ENCODE measurements around the gene PCSK5.

PCSK5 gene

DNA sequence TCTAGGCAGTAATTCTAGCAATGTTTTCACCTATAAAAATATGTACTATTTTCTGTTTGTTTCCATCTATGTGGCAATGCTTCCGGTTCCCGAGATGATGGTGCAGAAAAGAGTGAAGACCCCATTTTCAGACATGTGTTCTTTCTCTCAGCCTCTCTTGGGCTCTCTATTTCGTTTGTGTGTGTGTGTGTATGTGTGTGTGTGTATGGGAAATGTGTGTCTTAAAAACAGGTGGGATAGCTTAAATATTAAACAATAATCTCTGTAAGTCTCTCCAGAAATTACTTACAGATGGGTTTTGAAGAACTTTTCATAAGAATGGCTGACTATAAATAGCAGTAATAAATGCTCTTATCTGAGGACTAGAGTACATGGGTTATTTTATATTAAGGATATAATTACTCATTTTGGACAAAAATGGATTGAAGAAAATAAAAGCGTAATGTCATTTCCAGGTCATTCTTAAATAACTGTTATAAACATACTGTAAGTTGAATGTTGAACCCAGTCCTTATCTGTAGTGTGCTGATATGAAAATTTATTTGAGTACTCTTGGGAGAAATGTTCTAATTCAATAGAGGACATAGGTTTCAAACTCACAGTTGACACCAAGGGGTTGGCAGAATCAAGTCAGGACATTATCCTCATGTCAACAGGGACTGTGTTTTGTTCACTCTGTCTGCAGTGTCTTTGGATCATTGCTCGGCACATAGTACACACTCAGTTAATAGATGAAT is 31.1 kb downstream of the PCSK5 start:
- DNase-seq (ENCODE audit: low read depth) = no peak

DNA sequence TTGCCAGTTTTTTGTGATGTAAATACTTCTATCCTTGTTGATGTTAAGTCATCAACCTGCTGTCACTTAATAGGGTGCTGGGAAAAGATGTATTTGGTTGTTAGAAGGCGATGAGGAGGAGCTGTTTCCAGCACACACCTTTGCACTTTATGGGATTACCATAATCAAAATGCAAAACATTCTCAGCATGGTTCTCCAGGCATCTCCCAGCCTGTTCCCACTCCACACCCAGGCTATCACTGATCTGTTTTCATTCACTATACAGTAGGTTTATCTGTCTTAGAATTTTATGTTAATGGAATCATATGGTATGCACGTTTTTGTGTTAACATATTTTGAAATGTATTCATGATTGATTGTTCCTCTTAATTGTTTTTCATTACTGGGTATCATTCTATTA is 35.9 kb downstream of the PCSK5 start:
- DNase-seq (ENCODE audit: low read depth) = no peak

DNA sequence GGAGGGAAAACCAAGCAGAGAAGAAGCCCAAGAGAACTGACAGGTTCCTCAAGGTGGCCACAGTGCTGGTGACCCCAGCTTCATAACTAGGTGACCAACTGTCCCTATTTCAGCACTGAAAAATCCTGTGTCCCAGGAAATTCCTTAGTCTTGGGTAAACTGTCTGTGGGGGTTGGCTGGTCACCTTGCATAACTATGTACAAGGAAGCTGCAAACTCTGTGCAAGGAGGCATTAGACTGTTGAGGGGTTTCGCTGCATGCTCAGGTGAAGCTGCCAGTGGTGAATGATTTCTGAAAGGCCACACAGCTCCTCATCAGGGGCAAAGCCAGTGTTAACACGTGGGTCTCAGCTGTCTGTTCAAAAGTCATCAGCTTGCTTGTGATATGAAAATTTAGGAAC is 36.9 kb downstream of the PCSK5 start:
- no peak for DNase-seq (ENCODE audit: low read depth)

DNA sequence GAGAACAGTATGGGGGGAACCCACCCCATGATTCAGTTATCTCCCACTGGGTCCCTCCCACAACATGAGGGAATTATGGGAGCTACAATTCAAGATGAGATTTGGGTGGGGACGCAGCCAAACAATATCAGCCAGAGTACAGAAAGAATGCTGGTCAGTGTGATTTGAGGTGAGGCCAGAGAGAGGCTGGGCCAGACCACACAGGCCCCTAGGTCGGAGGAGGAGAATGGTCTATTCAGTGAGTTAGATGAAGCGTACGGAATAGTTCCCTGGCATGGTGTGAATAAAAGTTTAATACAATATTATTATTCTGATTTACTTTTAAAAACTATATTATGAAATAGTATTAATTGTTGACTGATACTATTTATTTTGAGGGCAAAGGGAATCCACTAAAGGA is 39.7 kb downstream of the PCSK5 start:
- DNase-seq (ENCODE audit: low read depth) = no peak

DNA sequence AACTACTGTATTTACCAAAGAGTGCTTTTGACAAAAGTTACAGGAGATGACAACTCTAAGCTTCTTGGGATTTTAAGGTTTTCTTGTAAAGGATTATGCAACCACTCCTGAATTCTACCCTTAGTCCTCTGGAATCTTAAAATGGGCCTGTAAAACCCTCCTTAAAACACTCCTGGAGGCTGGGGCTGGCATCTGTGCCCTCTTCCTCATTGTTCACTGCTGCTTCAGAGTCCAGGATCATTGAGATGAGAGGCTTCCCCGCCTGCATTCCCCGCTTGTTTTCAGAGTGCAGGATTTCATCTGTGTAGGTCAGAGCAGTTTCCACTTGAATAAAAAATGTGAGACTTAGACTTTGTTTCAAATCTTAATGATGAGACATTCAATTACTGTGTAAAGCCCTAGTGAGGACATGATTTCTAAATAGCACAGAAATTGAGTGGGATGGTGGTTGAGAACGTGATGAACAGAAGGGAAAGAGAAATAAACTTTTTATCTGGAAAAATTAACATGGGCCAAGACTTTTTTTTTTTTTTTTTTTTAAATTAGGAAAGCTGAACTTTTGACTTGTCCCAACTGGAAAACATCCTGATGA is 40.4 kb downstream of the PCSK5 start:
- no peak for DNase-seq (ENCODE audit: low read depth)

DNA sequence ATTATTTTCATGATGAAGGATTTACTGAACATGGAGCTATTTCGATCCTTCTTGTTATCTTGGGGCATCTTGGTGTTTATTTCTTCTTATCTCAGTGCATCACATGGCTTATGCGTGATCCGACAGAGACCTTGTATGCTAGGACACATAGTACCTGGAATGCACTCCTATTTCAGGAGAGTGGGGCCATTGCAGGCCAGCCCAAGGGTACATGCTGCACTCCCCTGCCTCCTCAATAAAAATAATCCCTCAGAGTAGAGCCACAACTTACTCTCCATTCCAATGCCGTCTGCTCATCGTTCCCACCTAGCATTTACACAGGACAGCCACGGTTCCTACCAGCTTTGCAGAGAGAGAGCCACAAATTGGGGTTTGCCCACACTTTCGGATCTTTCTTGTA is 43.5 kb downstream of the PCSK5 start:
- DNase-seq (ENCODE audit: low read depth) = no peak

DNA sequence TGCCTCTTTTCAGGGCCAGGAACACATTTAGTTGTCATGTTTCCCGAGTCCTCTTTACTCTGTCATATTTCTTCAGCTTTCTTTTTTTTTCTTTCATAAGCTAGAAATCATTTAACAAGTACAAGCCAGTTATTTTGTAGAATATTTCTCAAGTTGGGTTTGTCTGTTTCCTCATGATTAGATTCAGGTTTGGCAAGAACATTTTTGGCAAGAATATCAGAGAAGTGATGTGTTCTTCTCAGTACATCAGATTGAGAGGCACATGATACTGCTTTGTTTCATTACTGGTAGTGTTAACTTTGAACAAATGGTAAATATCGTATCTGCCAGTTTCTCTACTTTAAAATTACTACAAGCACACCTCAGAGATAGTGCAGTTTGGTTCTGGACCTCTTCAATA is 45.1 kb downstream of the PCSK5 start:
- DNase-seq (ENCODE audit: low read depth) = no peak

DNA sequence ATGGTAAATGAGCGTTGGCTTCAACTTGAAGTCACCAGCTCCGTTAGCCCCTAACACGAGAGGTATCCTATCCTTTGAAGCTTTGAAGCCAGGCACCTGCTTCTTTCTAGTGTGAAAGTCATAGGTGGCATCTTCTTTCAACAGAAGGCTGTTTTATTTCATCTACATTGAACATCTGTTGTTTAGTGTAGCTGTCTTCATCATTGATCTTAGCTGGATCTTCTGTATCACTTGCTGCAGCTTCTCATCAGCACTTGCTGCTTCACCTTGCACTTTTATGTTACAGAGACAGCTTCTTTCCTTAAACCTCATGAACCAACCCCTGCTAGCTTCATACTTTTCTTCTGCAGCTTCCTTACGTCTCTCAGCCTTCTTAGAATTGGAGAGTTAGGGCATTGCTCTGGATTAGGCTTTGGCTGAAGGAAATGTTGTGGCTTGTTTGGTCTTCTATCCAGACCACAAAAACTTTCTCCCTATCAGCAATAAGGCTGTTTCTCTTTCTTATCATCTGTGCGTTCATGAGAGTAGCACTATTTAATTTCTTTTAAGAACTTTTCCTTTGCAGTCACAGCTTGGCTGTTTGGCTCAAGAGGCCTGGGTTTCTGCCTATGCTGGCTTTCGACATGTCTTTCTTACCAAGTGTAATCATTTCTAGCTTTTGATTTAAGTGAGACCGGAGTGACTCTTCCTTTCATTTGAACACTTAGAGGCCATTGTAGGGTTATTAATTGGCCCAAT is 47.2 kb downstream of the PCSK5 start:
- DNase-seq (ENCODE audit: low read depth) = no peak

DNA sequence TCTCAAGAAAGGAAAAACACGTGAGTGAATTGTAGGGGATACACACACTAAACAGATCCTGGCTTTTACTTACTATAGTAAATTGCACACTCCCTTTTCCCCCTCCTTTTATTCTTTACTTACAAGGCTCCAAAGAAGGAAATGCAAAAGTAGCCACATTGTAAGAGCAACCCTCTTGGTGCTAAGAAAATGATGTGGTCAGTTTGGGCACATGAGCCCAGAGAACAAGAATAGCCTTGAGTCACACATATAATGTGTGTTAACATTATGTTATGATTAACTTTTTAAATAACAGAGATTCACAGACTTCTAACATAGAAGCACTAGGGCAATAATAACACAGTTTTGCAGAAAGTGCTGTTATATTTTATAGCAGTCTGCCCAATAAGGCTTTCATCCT is 48.5 kb downstream of the PCSK5 start:
- DNase-seq (ENCODE audit: low read depth) = no peak

DNA sequence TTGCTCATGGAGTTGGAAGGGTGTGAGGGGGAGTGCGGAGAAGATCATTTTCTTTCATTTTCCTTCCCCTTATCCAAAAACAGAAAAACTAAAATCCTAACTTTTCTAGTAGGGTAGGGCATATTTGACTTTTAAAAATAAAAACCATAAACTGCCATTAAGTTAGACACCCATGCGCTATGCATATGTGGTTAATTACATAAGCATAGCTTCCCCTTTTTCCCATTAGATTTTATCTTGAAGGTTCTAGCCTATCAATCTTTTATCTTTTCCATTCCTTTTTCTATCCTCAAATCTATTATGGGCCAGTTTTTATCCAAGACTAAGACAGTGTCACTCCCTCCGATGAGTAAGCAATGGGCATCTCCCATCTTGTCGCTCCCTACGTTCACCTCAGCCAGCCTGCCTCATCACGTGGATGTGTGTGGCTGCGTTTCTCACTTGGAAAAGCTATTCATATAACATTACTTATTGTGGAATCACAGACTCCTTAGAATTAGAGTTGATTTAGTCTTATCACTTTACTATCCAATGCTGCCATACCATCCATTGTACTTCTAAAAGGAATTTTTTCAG is 49.2 kb downstream of the PCSK5 start:
- DNase-seq (ENCODE audit: low read depth) = no peak

DNA sequence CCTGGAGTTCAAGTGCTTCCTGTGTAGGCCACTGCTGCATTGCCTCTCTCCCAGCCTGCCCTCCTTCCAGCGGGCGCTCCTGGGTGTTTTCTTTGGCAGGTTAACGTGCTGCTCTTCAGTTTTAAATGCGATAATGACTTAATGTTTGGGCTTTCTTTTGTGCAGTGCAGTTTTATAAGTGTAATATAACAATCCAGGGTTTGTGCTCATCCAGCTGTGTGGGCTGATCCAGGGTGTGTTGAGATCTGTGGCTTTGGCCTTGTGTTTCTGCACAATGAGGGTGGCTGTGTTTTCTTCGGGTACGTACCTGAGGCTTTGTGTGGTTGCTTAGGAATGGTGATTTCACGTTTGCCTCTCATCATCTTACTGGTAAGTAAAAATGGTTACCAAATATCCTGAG is 50.6 kb downstream of the PCSK5 start:
- DNase-seq (ENCODE audit: low read depth) = no peak

DNA sequence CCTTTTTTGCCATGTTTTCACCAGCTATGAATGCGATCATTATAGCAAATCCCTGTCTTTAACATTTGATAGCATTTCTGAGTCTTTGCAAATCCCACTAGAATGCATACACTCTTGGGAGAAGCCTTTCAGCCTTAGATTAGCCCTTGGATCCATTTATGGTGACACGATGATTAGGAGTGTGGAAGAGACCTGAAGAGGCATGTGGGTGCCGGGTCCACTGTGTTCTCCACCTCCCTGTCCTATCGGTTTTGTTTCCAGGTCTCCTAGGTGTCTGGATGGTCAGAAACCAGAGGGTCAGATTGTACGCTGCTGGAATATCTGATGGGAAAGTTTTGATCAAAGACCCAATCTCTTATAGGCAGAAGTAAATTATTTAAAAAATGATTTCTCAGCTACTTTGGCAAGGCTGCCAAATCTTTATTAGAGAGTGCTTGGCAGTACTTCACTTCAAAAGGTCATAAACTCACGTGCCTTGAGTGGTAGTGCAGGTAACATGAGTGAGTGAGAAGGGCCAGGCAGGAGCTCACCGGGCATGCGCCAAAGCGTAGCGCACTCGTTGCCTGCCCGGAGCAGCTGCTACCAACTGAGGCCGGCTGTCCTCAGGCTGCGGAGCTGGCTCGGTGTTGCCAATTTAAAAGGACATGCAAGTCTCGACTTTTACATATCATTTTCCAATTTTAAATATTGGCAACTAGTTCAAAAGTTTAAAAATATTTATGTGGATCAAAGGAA is 51.3 kb downstream of the PCSK5 start:
- no peak for DNase-seq (ENCODE audit: low read depth)

DNA sequence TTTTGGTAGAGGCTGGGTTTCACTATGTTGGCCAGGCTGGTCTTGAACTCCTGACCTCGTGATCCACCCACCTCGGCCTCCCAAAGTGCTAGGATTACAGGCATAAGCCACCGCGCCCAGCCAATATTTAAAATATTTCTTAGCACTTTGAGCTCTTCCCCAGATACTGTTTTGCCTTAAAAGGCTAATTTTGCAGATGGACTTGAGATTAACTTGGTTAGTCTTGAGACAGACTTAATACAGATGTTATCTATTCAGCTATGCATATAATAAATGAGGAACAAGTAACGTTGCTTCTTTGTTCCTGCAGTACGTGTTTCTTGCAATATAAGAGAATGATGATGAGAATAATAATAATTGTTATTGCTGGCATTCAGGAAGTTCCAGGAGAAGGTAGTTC is 56.3 kb downstream of the PCSK5 start:
- DNase-seq (ENCODE audit: low read depth) = no peak

DNA sequence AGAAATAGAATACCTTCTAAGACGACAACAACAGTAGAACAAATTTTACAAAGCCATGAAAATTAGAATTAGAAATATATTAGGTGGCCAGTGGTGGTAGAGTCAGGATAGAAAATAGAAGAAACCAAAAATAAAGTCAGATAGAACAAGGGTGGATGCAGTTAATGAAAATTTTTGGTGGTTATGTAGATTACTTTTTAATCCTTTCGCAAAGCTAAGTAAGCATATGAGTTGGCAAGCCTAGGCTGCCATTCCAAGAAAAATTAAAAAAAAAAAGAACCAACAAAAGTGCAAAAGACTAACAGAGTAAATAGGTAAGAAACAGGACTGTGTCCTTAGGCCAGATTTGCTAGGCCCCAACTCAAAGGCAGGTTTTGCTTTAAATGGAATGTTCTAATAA is 56.8 kb downstream of the PCSK5 start:
- no peak for DNase-seq (ENCODE audit: low read depth)

DNA sequence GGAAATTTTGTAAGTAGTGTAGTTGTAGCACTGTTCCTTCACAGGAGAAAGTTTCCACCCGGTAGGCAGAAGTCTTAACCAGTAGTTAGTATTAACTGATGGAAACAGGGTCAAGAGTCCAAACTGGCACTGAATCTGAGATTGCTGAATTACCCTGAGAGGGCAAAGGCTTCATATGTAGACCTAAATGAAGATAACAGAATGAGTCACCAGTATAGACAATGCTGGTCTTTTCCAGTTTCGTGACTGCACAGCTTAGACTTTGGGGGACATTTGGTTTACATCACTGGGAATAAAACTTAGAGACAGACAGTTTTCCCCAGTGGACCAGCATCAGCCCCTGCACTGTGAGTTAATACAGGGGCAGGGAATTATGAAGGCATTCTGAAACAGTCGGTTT is 60.5 kb downstream of the PCSK5 start:
- no peak for DNase-seq (ENCODE audit: low read depth)

DNA sequence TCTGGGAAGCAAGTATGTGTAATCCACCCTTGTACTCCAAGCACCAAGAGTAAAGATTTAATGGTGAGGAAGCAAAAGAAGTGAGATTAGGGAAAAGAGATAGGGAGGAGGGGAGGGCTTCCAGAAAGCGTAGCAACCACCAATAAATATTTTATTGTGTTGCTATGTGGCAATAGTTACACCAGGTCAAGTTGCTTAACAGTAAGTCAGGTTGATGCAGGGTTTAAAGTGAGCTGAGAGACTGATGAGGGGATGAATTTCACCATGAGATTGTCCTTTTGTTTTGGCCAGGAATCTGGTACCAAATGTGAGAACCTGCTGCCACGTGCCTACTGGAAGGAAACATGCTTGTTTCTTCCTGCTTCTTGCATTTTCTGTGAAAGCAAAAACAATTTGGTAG is 62.7 kb downstream of the PCSK5 start:
- no peak for DNase-seq (ENCODE audit: low read depth)

DNA sequence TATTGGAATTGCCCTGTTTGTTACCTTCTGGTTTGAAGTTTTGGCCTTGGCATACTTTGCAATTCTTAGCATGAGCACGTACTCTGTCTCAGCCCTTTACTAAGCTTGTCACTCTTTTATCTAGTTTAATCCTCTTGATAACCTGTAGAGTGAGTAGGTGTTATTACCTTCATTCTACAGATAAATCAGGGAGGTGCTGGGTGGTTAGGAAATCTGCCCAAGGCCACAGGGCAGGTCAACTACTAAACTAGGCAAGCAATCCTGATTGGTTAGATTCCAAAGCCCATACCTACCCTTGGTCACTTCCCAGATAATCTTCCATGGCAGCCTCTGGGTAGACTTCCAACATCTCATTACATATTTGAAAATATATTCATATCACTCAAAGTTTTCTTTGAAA is 65.7 kb downstream of the PCSK5 start:
- DNase-seq (ENCODE audit: low read depth) = no peak

DNA sequence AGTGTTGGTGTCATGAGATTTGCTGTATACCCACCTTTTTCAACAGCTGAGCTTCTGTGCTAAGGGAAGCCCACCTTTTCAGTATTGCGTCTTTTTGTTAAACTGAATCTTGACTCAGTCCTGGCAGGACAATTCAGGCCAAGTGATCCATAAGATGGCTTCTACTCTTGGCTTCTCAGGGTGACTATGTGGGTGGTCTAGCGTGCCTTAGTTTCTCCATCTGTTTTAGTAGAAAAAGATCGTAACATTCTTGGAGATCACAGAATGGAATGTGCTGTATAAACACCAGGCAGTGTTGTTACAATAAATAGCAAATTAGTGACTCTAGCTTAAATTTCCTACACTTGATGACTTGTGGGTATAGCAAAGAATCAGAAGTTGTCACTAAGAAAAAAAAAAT is 66.6 kb downstream of the PCSK5 start:
- no peak for DNase-seq (ENCODE audit: low read depth)

DNA sequence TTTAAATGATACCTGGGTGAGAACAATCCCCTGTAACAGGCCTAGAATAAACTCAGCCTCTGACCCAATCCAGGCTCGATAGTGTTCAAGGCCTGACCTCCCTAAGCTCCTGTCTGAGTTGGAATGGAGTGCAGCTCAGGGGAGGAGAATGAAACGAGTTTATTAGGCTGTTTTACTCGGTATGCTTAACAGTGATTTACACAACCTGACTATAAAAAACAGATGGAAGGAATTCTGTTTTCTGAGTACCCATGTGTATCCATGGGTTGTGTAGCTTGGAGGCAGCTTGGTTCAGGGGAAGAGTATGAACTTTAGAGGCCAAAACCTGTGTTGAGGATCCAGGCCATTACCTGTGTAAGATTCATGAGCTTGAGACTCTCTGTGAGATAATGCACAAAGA is 67.8 kb downstream of the PCSK5 start:
- no peak for DNase-seq (ENCODE audit: low read depth)

DNA sequence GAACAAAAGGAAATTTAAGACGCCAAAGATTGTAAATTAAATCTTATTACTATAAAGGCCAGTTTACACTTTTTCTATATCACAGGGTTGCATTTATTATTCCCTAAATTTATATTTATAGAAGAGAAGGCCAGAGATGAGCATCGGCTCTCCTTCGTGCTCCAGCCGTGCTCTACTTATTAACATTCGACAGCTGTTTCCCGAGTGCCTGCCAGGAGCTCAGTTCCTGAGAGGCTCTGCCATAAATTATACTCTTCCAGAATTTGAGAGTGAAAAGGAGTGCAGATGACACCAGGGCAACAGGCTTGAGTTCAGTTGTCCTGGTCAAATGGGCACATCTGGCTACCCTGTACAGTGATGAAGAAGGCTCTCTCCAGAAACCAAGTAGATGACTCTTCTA is 70.1 kb downstream of the PCSK5 start:
- DNase-seq (ENCODE audit: low read depth) = no peak

DNA sequence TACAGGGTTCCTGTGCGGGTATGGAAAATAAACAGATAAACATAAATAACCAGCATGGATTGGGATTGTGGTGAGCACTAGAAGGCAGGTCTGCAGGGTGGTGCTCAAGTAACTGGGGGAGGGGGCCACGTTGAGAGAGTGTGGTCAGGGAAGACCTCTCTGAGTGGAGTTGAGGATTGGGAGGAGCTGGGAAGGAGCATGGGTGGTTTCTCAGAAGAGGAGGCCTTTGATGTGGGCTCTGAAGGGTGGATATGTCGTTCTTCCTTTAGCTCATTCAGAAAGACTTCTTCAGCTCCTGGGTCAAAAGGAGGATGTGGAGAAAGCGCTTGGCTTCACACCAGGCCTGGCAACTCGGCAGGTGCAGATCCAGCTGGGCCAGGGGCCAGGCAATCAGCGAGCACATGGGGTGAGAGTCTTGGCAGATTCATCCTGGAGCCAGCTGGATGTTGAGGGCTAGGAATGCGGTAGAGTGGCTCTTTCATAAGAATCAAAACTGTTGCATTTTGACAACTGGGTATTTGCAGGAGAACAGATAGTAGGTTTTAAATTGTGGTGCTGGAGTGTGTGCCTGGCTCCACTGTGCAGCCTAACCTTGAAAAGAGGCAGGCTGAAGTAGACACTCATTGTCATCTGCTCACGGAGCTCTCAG is 71.7 kb downstream of the PCSK5 start:
- DNase-seq (ENCODE audit: low read depth) = no peak

DNA sequence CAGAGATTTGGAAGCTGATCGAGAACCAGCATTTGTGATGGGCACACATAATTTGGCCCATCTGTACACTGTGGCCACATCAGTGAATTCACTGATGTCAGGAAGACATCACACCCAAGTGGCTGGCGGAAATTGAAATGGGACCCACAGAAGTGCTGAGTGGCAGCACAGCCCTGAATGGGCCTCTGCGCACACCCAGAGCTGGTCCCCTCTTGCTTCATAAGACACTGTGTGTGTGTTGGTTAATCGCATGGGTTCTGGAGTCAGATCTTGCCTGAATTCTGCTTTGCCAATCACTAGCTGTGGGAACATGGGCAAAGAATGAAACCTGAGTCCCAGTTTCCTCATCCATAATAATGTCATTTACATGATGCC is 72.2 kb downstream of the PCSK5 start:
- DNase-seq (ENCODE audit: low read depth) = no peak

Measured in EH (cell line).